22Rv1 (cell line): ENCODE data around the gene PAM16.

Experiments
- CTCF ChIP-seq: fragments of 450-650 bp; IDR thresholded peaks from 2 replicates; pipeline ENCODE4 v1.5.1; 2017; ENCODE audit warnings: mild to moderate bottlenecking
- ZFX ChIP-seq: fragments of 450-650 bp; IDR thresholded peaks from 2 replicates; pipeline ENCODE4 v1.6.1; 2017; ENCODE audit warnings: antibody characterized with exemption, borderline replicate concordance

GRCh38 chr16:4372578-4373355 is 21.6 kb upstream of the PAM16 start:
- TF ChIP-seq CTCF (no peak), ZFX (no peak)
